GM12892 (cell line): ENCODE results near the gene GABRB1.

Experiments used
- DNase-seq: peaks from one replicate; pipeline ENCODE4 v3.0.0; 2011; ENCODE audit not compliant: insufficient read length
- FAIRE-seq: peaks from 2 replicates; lab custom pipeline; 2011; peaks lifted over from hg19 to GRCh38; lab: Jason Lieb, UNC
- POLR2A ChIP-seq: IDR thresholded peaks from 2 replicates; pipeline ENCODE4 v1.6.1; 2011; ENCODE audit warnings: low read depth, low read length, control low read depth
- POLR2AphosphoS5 ChIP-seq: IDR thresholded peaks from 2 replicates; pipeline ENCODE4 v1.6.1; 2011; ENCODE audit warnings: low read depth, low read length, control low read depth
- TAF1 ChIP-seq: IDR thresholded peaks from 2 replicates; pipeline ENCODE4 v1.6.1; 2011; ENCODE audit warnings: low read depth, mild to moderate bottlenecking, control low read depth, low read length, borderline replicate concordance

Gene GABRB1

DNA sequence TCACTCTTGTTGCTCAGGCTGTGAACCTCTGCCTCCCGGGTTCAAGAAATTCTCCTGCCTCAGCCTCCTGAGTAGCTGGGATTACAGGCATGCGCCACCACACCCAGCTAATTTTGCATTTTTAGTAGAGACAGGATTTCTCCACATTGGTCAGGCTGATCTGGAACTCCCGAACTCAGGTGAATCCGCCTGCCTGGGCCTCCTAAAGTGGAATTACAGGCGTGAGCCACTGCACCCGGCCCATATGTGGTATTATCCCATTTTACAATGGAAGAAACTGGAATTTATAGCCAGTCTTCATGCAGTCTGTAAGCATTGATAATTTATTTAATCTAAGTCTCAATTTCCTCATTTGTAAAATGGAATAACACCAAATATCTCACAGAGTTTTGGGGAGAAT lies 161.8 kb downstream of the GABRB1 start:
- no peak for TF ChIP-seq POLR2A
- TF ChIP-seq TAF1 = no peak
- no peak for TF ChIP-seq POLR2AphosphoS5
- DNase-seq (no peak), FAIRE-seq (no peak)

DNA sequence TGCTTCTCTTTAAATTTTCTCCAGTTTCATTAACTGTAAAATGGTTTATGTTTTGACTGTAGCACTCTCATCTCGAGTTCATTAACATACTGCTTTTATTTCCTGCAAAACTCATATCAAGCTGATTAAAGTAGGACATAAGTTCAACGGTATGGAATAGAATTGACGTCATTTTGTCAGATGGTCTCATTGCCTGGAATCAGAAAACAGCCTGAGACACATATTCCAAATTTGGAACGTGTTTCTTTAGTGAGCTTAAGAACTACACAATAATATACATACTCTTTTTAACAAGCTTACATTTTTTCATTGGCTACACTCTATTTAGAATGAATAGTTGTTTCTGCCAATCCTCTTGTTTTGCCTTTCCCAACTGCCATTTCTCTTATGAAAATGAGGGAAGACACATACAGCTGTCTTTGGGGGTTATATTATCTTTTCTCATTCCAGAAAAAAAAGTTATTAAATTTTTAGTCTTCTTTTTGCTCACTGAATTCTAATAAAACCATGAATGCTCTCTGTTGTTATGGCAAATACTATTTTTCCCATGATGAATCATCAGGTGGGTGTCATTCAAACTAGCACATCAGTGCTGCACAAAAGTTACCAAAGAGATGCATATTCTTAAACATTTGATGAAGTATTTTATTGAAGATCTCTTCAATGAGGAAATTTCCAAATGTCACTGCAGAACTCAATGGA lies 162.8 kb downstream of the GABRB1 start:
- DNase-seq (no peak), FAIRE-seq (no peak)
- TF ChIP-seq TAF1 (no peak), POLR2A (no peak), POLR2AphosphoS5 (no peak)

GRCh38 chr4:47195706-47196105 lies 164.3 kb downstream of the GABRB1 start:
- no peak for TF ChIP-seq TAF1
- DNase-seq = no peak
- no peak for FAIRE-seq

- FAIRE-seq (no peak), DNase-seq (no peak)
Observed at GRCh38 chr4:47198791-47199190, 167.4 kb downstream of the GABRB1 start.

GRCh38 chr4:47203593-47203992 lies 172.2 kb downstream of the GABRB1 start:
- FAIRE-seq = no peak
- TF ChIP-seq POLR2A (no peak), POLR2AphosphoS5 (no peak), TAF1 (no peak)
- no peak for DNase-seq

More at GRCh38 chr4:47198791-47199190, 167.4 kb downstream of the GABRB1 start:
- TF ChIP-seq POLR2A (no peak), TAF1 (no peak), POLR2AphosphoS5 (no peak)

- DNase-seq (no peak), FAIRE-seq (no peak)
- TF ChIP-seq TAF1 = no peak
- no peak for TF ChIP-seq POLR2AphosphoS5
- no peak for TF ChIP-seq POLR2A
Observed at GRCh38 chr4:47207555-47207954, 176.2 kb downstream of the GABRB1 start.

DNA sequence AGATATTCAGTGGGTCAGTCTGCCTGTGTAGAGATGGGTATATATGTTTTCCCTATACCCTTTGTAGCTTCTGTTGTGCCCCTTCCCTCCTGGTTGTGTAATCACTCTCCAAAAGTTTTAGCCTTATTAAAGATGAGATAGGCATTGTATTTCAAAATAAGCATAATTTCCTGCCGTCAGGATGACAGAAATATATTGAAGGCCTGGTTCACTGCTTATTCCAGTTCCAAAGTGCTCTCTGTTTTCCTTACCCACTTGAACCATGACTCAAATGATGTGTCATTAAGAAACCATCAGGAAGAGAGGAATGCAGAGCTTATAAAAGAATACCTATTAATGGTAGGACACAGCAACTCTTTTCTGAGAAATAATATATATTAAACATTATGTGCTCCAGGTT lies 178.5 kb downstream of the GABRB1 start:
- DNase-seq = no peak
- FAIRE-seq = no peak
- TF ChIP-seq POLR2AphosphoS5 = no peak
- no peak for TF ChIP-seq POLR2A
- no peak for TF ChIP-seq TAF1

DNA sequence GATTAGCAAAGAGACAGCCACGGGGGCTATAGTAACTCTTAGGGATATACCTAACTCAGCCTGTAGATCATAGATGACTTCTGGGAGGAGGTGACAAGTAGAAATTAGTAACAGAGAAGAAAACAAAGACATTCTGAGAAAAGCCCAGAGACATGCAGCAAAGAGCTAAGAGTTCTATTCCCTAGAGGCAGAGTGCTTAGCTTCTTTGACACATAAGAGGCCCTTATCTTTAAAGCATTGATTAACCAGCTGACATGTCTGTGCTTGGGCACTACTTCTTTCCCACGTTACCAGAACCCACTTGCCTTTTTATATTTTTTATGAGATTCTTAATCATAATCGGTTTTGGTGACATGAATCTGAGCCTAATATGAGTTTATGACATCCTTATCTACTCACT lies 179.5 kb downstream of the GABRB1 start:
- TF ChIP-seq POLR2A (no peak), TAF1 (no peak), POLR2AphosphoS5 (no peak)
- FAIRE-seq = no peak
- DNase-seq = no peak

GRCh38 chr4:47213106-47213505 lies 181.7 kb downstream of the GABRB1 start:
- no peak for FAIRE-seq
- TF ChIP-seq TAF1 (no peak), POLR2AphosphoS5 (no peak), POLR2A (no peak)
- DNase-seq = no peak

GRCh38 chr4:47213539-47213938 lies 182.2 kb downstream of the GABRB1 start:
- FAIRE-seq = no peak
- DNase-seq = no peak

GRCh38 chr4:47213971-47214370 lies 182.6 kb downstream of the GABRB1 start:
- FAIRE-seq (no peak), DNase-seq (no peak)
- TF ChIP-seq POLR2AphosphoS5 = no peak
- TF ChIP-seq TAF1 = no peak
- no peak for TF ChIP-seq POLR2A

More at GRCh38 chr4:47213539-47213938, 182.2 kb downstream of the GABRB1 start:
- TF ChIP-seq TAF1 = no peak
- no peak for TF ChIP-seq POLR2AphosphoS5
- TF ChIP-seq POLR2A = no peak

DNA sequence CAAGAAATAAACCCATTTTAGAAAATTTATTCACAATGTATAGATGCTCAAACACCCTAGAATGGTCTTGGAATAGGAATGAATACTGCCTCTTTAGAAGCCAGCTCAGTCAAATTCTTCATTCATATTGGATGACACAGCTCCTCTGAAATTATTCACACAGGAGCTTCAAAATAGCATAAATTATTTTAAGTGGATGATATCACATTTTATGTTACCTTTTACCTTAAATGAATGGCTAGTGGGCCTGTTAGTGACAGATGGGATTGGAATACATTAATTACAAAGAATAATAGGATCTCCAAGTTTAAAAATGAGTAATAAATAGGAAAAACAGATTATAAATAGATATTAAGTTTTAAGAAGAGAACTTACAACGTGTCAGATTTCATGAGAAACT lies 184.4 kb downstream of the GABRB1 start:
- TF ChIP-seq POLR2A = no peak
- no peak for TF ChIP-seq TAF1
- no peak for TF ChIP-seq POLR2AphosphoS5
- no peak for DNase-seq
- no peak for FAIRE-seq
